Effector CD8-positive, alpha-beta T cell (primary cell): ENCODE data around the gene RAB40C.
A peak's percentile ranks its signal among the peaks of the same experiment; 100 is the strongest.
"Not testable (repeated sequence)": the region's sequence is repeated elsewhere in the genome, so short reads cannot be mapped to it uniquely, and the experiment has no call there.

ENCODE experiments used
- DNase-seq: peaks from one replicate; lab custom pipeline; 2025; lab: John Stamatoyannopoulos, UW

RAB40C gene

DNA sequence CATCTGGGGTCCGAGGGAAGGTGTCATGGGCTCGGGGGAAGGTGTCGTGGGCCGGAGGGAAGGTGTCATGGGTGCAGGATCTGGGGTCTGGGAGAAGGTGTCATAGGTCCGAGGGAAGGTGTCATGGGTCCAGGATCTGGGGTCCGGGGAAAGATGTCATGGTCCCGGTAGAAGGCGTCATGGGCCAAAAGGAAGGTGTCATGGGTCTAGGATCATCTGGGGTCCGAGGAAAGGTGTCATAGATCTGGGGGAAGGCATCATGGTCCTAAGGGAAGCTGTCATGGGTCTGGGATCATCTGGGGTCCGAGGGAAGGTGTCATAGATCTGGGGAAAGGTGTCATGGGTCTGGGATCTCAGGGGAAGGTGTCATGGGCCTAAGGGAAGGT is 942 bp downstream of the RAB40C start:
- no peak for DNase-seq

DNA sequence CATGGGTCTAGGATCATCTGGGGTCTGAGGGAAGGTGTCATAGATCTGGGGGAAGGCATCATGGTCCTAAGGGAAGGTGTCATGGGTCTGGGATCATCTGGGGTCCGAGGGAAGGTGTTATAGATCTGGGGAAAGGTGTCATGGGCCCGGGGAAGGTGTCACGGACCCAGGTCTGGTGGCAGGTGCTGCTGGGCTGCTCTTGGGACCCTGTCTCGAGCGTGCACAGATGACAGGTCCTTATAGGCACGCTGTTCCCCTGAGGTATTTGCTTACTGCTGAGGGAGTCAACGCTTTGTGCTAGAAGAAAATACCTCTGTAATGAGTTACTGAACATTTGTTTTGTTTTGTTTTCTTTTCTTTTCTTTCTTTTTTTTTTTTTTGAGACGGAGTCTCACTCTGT is 1.4 kb downstream of the RAB40C start:
- DNase-seq, result no peak

DNA sequence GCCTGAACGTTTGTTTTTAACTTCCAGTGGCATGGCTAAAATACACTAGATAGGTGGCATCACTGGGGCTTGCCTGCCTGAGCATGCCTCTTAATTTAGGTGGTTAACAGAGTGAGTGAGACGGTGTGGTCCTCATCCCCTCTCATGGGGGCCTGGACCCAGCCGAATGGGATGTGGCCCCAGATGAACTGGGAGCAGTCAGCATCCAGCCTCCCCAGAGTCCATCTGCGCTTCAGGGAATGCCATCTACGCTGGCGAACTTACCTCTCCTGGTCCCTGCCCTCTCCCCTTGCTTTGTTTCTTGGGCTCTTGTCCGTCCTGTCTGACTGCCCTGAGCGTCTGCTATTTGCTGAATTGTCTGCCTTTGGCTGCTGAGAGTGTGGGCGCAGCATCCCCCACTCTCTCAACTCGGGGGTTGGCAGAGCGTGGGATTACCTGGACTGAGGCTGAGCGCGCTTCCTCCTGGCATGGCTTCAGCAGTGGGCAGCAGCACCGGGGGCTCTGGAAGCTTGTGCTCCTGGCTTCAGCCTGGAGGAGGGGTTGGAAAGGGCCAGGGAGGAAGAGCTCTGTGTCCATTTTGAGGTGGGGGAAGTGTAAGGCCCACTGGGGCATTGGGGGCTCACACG is 2.1 kb downstream of the RAB40C start:
- DNase-seq, result no peak

DNA sequence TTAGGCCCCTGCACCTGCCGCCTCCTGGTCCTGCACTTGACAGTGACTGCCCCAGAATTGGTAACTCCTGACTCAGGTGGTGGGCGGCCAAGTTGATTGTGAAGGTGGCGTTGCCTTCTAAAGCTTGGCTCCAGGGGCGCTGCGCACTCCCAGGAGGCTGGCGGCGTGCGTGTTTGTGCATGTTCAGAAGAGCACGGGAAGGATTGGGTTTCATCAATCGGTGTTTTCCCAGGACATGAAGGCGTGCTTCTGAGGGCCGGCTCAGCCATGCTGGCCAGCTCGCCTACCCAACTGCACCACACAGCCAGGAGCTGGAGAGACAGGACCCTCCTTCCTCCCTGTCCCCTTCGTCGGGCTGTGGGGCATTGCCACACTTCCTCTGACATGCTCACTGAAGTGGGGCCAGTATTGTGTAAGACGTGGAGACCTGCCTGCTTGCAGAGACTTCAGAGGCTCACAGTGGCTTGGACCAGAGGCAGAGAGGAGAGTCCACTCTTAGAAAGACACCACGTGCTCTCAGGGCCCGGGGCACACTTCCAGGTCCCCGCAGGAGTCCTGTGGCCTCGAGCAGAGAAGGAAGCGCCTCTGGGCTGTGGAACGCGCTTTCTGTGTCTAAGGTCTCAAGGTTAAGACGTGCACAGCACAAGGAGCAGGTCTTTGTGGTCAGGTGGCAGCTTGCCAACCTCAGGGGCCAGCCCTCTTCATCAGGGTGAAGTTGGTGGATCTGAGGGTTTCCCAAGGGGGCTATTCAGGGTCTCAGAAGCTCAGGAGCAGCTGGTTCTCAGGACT is 2.8 kb downstream of the RAB40C start:
- no peak for DNase-seq

DNA sequence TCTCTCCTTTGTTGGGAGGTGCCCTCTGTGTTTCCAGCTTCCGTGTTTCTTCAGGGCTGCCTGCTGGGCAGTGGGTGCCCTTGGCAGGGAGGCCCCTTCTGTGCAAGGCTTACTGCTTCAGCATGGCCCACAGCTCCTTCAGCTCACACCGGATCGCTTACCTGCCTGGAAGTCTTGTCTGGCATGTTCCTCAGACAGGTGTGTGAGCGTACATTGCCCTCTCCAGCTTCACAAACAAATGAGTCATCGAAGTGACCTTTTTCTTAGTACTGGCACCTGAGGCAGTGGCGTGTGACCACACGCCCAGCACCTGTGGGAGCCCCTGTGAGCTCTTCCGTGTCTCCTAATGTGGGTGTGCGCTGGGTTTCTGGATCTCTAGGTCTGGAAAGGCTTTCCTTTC is 3.5 kb downstream of the RAB40C start:
- no peak for DNase-seq

DNA sequence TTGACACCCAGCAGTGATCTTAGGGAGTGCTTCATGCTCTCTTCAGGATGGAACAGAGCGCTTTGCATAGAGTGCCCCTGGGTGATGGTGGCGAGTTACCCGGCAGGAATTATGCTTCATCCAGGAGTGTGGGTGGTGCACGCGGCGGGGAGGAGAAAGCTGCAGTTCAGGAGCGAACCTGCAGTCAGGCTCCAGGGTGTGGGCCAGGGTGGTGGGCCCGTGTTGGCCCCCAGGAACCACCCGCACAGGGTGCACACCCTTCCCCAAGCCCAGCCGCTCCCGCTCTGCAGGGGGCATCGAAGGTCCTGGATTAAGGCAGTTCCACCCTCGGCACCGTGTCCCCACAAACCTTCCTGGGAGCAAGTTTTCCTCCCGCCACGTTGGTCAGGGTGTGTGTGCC is 3.9 kb downstream of the RAB40C start:
- no peak for DNase-seq

DNA sequence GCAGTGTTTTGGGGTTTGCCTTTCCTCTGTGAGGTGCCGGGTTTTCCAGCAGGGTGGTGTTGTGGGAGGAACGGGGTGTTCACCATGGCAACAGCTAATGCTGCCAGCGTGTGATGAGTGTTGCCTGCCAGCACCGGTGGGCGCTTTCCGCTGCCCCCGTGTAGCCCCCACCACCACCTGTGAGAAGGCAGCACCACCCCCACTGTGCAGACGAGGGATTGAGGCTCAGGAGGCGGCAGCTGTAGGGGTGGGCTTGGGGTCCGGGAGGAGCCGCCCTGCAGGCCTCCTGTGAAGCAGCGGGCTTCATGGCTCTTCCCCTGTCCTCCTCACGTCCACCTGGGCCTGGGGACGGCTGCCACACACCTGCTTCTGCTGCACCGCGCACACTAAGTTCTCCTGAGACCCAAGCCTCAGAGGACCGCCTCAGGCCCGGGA is 5.2 kb downstream of the RAB40C start:
- no peak for DNase-seq

DNA sequence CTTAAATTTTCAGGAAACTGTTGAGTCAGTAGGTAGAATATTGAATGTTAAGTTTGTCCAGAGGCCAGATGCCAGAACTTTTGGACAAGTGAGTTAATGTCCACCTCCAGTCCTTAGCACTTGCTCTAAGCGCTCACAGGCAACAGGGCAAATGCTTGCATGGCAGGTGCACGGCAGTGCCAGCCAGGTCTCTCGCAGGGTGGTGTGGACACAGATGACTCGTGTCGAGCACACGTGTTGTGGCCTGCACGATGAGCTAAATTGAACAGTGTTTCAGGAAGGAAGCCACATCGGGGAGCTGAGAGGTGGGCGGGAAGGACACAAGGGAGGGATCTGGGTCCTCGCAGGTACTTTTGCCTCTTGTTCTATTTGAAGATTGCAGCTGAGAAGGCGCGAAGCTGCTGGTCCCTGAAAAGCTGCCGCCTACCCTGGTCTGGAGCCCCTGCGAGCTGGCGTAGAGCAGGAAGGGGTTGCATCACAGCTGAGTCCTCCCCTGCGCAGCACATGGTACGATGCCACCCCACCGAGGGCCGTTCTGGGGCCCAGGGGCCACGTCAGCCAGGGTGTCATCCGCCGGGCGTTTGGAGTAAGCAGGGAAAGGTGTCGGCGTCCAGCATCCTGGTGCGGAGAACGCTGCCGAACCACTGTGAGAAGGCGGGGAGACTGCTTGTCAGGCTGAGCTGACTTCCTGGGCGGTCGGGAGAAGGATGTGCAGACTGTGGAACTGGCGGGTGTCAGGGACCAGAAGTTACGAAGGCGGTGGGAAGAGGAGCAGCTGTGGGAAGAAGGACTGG is 6.3 kb downstream of the RAB40C start:
- DNase-seq, result no peak

DNA sequence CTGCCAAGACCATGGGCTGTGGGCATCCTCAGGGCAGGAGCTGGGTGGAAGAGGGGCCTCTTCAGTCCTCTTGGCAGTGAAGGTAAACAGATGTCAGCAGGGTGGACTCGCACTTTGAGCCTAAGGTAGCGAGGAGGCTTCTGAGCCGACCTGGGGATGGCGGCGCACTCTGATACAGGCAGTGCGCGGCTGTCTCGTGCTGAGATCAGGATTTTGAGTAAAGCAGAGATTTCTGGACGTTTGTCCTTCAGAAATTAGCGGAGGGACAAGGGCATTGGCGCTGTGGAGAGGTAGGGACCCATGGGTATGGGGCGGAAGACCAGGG is 6.8 kb downstream of the RAB40C start:
- DNase-seq, result no peak

DNA sequence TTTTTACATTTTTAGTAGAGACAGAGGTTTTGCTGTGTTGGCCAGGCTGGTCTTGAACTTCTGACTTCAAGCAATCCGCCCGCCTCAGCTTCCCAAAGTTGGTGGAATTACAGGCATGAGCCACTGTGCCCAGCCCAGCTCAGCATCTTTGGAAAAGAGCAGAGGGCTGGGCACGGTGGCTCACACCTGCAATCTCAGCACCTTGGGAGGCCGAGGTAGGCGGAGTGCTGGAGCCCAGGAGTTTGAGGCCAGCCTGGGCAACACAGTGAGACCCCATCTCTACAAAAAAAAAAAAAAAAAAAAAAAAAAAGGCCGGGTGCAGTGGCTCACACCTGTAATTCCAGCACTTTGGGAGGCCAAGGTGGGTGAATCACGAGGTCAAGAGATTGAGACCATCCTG is 7.8 kb downstream of the RAB40C start:
- not testable (repeated sequence) for DNase-seq

DNA sequence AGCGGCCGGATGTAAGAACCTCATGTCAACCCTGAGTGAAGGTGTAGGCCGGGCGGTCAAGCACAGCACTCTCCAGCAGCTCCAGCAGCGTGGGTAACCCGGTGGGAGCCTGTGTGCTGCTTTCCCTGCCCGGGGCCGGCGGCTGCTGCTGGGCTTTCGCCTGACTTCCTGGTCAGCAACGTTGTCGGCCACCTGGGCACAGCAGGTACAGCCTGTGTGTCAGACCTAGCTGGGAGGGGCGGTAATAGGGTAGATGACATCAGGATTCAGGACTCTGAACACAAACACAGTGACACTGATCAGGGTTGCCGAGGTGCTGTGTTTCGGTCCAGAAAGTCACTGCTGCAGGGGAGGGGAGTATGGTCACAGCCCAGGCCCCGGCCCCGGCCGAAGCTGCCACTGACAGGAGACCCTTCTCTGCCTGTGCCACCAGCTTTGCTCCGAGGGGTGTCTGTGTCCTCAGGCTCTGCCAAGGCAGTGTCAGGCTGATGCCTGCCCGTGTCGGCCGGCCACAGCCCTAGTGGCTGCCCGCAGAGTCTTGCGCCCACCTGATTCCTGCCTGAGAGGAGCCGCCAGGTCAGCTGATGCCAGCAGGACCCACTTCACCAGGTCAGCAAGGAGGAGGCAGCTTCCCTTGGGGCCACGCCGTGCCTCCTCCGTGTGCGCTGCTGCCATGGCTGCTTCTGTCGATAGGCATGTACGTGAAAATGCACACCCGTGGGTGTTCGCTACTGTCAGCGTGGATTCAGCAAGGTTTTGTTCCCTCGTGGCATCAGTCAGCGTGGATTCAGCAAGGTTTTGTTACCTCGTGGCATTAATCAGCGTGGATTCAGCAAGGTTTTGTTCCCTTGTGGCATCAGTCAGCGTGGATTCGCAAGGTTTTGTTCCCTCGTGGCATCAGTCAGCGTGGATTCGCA is 9.2 kb downstream of the RAB40C start:
- DNase-seq, result no peak

DNA sequence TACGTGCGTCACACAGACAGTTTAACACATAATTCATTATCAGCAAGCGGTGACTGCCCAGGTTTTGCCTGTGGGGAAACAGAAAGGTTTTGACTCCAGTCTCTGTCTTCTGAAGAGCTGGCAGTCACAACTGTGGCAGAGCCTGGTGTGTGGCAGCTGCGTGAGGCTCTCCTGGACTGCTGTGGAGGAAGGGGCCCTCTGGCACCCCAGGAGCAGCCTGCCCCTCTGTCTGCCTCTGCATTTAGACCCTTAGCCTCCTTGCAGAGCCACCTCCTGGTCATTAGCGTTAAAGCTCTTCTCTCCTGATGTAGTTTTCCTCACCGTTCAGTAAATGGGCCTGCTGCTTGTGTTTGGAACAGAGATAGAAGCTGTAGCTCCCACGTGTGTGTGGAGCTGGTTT is 10.9 kb downstream of the RAB40C start:
- DNase-seq, result no peak

DNA sequence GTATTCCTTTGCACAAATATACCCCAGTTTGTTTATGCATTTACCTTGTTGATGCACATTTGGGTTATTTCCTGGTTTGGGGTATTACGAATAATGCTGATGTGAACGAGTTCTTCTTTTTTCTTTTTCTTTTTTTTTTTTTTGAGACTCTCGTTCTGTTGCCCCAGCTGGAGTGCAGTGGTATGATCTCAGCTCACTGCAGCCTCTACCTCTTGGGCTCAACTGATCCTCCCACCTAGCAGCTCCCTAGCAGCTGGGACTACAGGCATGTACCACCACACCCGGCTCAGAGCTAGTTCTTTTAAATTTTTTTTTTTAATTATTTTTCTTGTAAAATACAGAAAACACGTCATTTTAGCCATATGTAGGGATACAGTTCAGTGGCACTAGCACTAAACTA is 14.1 kb downstream of the RAB40C start:
- no peak for DNase-seq

DNA sequence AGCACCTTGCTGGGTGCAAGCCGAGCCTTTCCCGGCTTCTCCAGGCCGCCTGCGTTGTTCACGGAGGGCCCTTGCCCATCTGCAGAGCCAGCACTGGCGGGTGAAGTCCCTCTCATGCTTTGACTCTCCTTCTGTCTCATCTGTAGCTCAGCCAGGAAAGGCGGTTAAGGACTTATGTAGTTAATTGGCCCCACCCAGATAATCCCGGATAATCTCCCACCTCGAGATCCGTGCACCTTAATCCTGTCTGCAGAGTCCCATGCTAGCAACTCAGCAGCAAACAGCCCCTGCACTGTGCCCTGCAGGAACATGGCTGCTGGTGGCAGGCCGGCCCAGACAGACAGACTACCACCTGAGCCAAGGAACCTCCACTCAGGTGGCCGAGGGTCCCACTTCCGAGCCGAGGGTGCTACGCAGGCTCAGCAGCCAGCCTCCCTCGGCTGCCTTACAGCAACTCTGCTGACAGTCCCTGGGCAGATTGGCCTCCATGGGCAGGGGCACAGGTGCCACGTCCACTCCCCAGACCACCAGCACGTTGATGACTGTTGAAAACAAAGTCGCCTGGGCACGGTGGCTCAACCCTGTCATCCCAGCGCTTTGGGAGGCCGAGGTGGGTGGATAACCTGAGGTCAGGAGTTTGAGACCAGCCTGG is 16.9 kb downstream of the RAB40C start:
- DNase-seq, result no peak

DNA sequence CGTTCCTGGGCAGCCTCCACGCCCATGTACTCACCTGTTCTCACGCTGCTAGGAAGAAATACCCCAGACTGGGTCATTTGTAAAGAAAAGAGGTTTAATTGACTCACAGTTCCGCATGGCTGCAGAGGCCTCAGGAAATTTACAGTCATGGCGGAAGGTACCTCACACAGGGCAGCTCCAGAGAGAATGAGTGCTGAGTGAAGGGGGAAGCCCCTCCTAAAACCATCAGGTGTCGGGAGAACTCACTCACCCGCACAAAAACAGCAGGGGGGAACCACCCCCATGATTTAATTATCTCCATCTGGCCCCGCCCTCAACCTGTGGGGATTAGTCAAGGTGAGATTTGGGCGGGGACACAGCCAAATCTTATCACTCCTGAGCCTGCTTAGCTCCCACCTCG is 18.2 kb downstream of the RAB40C start:
- no peak for DNase-seq

DNA sequence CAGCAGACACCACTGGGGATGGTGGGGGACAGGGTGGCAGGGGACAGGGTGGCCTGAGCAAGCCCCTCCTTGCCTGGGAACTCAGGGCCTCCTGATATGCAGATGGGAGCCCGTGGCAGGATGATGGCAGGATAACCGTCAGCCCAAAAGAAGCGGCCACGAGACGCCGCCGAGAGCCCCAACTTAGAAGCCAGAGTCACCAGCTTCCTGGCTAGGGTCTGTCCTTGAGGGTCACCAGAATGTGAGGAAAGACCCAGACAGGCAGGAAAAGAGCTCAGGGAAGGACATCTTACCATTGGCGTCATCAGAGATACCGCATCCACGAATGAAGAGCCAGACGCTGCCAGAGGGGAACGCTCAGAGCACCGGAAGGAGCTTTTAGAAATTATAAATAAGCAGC is 19.4 kb downstream of the RAB40C start:
- no peak for DNase-seq

DNA sequence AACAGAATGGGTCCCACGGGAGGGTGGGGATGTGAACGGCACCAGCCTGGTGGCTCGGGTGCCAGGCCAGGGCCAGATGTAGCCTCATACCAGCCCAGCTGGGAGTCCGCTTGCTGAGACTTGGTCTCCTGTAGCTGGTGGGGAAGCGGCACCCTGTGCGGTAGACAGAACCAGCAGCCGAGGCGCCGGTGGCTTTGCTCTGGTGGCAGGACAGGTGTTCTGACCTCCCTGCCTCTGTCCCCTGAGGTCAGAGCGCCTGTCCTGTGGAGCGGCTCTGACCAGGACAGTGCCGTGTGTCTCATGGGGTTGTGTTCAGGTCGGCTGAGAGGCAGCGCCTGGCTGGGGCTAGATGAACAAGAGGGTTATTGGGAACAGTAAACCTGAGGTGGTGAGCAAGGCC is 20.1 kb downstream of the RAB40C start:
- DNase-seq, result no peak

DNA sequence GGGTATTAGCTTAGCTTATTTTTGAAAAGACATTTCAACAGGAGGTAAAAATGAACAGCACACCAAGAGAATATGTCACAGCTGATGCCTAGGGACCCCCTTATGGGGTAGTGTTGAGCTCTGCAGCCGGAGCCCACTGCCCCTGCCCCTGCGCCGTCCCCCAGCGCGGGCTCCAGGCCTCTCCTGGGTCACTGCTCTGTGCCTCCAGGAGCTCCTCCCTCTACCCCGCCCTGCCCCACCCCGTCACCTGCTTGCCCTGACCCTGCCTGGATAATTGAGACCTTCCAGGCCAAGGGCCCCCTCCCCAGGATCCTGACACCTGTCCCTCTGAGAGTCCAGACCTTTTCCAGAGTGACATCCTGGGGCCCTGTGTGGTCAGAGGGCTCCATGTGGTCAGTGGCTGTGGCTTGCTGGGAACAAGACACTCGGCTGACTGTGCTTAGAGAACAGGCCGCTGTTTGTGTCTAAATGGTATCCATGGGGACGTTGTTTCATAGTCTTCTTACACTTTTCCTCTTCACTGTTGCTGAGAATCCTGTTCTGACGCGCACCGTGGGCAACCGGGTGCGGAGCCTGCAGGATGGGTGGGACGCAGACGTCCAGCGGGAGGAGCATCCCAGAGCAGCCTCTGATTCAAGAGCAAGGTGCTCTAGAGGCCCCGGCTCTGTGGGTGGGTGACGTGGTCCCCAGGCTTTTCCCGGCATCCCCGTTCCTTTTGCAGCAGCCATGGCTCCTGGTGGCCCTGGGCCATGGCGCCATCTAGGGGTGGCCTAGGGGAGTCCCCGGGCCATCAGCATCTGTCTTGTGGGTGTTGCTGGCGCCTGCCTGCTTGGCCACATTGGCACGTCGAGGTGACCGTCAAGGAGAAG is 20.9 kb downstream of the RAB40C start:
- DNase-seq, result peak; percentile 12

DNA sequence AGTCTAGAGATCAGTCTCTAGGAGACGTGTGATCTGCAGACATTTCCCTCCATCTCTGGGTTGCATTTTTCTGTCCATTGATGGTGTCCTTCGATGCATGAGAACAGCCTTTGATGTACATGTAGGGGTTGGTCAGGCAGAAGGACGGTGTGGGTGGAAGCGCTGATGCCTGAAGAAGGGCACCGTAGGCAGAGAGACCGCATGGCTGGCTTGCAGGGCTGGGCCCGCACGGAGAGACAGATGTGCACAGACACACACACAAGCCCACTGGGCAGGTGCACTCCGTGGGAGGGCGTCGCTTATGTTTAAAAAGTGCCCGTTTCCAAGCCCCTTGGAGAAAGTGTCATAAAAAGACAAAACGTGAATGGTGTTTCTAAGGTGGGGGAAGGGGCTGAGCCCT is 25.3 kb downstream of the RAB40C start:
- no peak for DNase-seq

DNA sequence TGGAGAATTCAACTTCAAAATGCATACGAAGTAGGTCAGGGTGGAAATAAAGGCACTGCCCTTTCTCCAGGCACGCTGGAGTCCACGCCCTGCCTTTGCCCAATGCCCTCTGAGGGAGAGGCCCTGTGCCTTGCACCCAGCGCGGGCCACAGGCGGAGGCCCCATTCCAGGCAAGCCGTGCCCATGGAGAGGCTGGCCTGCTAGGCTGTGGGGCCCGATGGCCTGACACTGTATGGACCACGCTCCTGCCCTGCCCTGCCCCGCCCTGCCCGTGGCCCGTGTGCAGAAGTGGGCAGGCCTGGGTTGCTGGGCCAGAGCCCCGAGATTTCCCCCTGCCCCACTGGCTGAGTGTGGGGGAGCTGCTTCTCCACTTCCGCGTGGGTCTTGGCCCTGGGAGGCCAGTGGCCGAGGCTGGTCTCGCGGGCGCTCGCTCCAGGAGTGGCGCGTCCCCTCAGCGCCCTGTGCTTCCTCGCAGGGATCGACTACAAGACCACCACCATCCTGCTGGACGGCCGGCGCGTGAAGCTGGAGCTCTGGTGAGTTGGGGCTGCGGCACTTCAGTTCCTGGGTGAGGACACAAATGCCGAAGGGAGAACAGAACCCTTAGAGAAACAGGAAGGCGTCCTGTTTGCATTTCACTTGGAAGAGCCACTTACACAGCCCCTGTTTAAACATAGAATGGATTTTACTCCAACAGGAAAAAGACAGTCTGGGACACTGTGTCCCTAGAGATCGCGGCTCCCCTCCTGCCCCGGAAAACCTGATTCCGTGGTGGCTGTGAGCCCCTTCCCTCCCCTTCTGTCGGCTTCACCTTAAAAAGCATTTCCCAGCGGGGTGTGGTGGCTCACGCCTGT is 27.1 kb downstream of the RAB40C start:
- no peak for DNase-seq
